Ishikawa (cell line): ENCODE data around the gene ZNF689.
A peak's percentile ranks its signal among the peaks of the same experiment; 100 is the strongest.

ENCODE experiments used
- CEBPB ChIP-seq: IDR thresholded peaks from 2 replicates; pipeline ENCODE4 v1.6.1; 2012
- CREB1 ChIP-seq: IDR thresholded peaks from 2 replicates; pipeline ENCODE4 v1.6.1; 2012; ENCODE audit warnings: low read depth
- EGR1 ChIP-seq: IDR thresholded peaks from 2 replicates; pipeline ENCODE4 v1.6.1; 2012
- EP300 ChIP-seq: IDR thresholded peaks from 2 replicates; pipeline ENCODE4 v1.6.1; 2012; ENCODE audit warnings: borderline replicate concordance
- FOXM1 ChIP-seq: IDR thresholded peaks from 2 replicates; pipeline ENCODE4 v1.6.1; 2012; ENCODE audit warnings: low read depth, borderline replicate concordance
- MAX ChIP-seq: IDR thresholded peaks from 2 replicates; pipeline ENCODE4 v1.6.1; 2012
- NFIC ChIP-seq: IDR thresholded peaks from 2 replicates; pipeline ENCODE4 v1.6.1; 2012
- RAD21 ChIP-seq: IDR thresholded peaks from 2 replicates; pipeline ENCODE4 v1.6.1; 2012; ENCODE audit warnings: low read depth
- REST ChIP-seq: IDR thresholded peaks from 2 replicates; pipeline ENCODE4 v1.6.1; 2012; ENCODE audit warnings: low read depth, mild to moderate bottlenecking
- TCF12 ChIP-seq: IDR thresholded peaks from 2 replicates; pipeline ENCODE4 v1.6.1; 2012; ENCODE audit warnings: low read depth
- TEAD4 ChIP-seq: IDR thresholded peaks from 2 replicates; pipeline ENCODE4 v1.6.1; 2012
- YY1 ChIP-seq: IDR thresholded peaks from 2 replicates; pipeline ENCODE4 v1.6.1; 2012; ENCODE audit warnings: low read depth
- ZBTB7A ChIP-seq: IDR thresholded peaks from 2 replicates; pipeline ENCODE4 v1.6.1; 2012; ENCODE audit warnings: low read depth
- TF ChIP-seq, protein P1 (sequence below): IDR thresholded peaks from 2 replicates; pipeline ENCODE4 v1.6.1; 2012

Gene ZNF689

DNA sequence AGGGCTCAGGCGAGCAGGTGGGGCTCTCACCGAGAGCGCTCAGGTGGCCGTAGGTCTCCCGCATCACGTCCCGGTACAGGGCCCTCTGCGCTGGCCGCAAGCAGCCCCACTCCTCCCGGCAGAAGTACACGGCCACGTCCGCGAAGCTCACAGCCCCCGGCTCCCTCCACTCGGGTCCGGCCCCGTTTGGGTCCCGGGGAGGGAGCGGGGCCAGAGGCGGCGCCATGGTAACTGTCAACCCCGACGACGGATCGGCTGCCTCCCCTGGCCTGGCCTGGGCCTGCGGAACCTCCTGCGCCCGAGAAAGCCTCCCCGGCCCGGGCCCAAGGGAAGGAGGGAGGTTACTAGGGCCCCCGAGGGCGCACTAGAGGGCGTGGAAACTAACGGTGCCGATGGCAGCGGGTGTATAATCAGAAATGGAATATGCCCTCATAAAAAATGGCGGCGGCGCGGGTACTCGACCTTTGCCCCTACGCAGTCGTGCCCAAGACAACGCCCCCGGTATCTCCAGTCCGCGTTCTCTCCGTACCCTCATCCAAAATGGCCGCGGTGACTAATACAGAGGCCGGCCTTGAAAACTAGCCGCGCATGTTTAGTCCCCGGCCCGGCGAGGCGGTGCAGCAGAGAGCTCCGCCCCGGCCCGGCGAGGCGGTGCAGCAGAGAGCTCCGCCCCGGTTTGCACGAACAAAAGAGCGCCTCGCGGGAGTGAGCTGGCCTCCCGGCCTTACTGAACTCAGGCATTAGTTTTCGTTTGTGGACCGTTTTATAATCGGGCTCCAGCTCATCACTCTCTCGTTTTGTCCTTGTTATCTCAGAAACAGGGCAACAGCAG, 52.0 kb downstream of the ZNF689 start, which contains the start of gene ZNF764:
ZNF764 (minus strand) TSS at position 418 of the 832 bp plus-strand sequence; CDS start at position 226, 192 bp downstream.
- TF ChIP-seq EP300 = no peak
- TF ChIP-seq MAX = peak; percentile 58
- TF ChIP-seq, protein P1, sequence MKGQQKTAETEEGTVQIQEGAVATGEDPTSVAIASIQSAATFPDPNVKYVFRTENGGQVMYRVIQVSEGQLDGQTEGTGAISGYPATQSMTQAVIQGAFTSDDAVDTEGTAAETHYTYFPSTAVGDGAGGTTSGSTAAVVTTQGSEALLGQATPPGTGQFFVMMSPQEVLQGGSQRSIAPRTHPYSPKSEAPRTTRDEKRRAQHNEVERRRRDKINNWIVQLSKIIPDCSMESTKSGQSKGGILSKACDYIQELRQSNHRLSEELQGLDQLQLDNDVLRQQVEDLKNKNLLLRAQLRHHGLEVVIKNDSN = no peak
- peak; percentile 29 for TF ChIP-seq TCF12
- TF ChIP-seq YY1 = peak; percentile 99
- peak; percentile 97 for TF ChIP-seq EGR1
- 0 out of 2 replicates have a peak, but pooled peaks have one; percentile 6 for TF ChIP-seq NFIC
- 0 out of 2 replicates have a peak, but pooled peaks have one; percentile 70 for TF ChIP-seq ZBTB7A

GRCh38 chr16:30557707-30557956, 52.6 kb downstream of the ZNF689 start:
- TF ChIP-seq ZBTB7A (peak; percentile 19; the same call in 1 of the 2 replicates), TCF12 (no peak), TEAD4 (no peak), CREB1 (no peak), RAD21 (no peak), NFIC (no peak)
- TF ChIP-seq, protein P1 = no peak

DNA sequence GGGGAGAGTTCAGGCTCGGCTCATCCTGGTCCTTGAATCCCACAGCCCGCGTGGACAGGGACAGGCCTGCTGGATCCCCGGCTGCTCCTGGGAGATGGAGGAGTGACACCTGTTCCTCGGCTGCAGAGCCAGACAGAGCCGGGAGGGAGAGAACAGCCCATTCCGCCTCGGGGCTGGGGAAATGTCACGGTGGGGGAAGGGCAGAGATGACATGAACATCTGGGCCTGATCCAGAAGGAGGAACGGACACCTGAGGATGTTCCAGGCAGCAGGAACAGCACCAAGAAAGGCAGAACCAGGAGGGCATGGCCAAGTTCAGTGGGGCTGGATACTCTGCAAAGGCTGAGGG, 54.1 kb downstream of the ZNF689 start:
- no peak for TF ChIP-seq TEAD4
- TF ChIP-seq CREB1 = no peak
- TF ChIP-seq NFIC = no peak
- TF ChIP-seq CEBPB = no peak
- no peak for TF ChIP-seq TCF12
- TF ChIP-seq EGR1 = no peak
- no peak for TF ChIP-seq REST
- no peak for TF ChIP-seq YY1
- TF ChIP-seq, protein P1 = no peak
- TF ChIP-seq RAD21 = no peak
- TF ChIP-seq FOXM1 = no peak
- no peak for TF ChIP-seq EP300

GRCh38 chr16:30555315-30556124, 54.7 kb downstream of the ZNF689 start:
- TF ChIP-seq TEAD4 = no peak
- TF ChIP-seq, protein P1 = no peak
- TF ChIP-seq YY1 = no peak

DNA sequence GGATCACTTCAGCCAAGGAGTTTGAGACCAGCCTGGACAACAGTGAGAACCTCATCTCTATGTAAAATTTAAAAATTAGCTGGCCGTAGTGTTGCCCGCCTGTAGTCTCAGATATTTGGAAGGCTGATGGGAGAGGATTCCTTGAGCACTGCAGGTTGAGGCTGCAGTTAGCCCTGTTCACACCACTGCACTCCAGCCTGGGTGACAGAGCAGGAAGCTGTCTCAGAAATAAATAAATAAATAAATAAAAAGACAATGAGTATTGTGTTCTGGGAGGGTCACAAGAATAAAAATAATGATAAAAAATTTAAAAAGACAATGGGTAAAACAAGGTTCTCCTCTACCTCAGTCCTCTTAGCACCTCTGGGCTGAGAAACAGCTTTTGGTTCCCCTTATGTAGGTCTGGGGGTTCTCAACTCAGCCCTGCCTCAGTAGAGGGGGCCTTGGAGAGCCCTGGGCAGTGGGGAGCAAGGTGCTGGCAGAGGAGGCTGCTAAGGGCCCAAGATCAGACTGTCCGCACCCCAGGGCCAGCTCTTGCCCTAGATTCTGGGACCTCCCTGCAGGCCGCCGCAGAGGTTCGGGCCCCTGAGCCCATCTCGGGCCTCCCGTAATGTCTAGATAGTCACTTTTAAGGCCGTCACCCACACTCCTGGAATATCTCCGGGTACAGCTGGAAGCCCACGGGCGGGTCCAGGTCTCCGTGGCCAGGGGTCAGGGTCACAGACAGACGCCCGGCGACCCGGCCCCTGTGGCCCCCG, 55.5 kb downstream of the ZNF689 start:
- TF ChIP-seq REST = no peak
- TF ChIP-seq, protein P1 = no peak
